Suprapubic skin (tissue), 3 donors: ENCODE data around the gene MZF1.

Source experiments
- POLR2A ChIP-seq, 2 donors: fragments of 450-650 bp; IDR thresholded peaks; one replicate each; pipeline ENCODE4 v1.6.1; 2017; ENCODE audit warnings: antibody characterized with exemption in 2 of 2, mild to moderate bottlenecking in 2 of 2, moderate library complexity in 2 of 2
- TF ChIP-seq, protein P1 (sequence below), 2 donors: fragments of 200-600 bp in 1 of 2; fragments of 450-650 bp in 1 of 2; sonication (generic) in 1 of 2; IDR thresholded peaks; one replicate each; pipeline ENCODE4 v1.5.1; 2016 to 2019; ENCODE audit warnings: antibody characterized with exemption in 2 of 2, mild to moderate bottlenecking in 1 of 2, moderate library complexity in 1 of 2

DNA sequence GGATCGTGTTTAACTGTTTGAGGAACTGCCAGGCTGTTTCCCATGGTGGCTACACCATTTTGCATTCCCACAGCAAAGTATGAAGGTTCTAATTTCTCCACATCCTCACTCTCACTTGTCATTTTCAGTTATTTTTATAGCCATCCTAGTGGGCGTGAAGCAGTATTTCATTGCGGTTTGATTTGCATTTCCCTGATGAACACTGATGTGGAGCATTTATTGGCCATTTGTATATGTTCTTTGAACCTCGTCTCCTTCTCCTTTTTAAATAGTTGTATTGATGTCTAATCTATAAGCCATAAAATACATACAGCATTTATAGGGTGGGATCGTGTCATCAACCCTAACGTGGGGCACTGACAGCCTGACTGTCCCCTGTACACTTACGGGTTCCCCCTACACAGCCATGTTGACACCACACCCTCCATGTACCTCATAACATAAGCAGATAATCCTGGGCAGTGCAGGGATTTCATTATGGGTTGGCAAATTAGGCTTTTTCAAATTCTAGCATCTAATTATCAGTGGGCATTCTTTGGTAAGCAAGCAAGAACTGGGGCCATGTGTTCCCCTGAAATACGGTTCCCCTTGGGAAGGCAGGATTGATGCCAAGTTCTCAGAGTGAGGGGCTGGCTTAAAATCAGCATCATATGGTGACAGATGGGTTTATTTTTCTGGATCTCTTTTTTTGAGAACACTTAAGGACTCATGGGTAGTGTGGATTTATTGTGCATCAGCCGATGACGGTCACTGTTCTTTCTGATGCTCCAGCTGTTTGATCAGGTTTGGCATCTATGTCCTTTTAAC lies 41.9 kb downstream of the MZF1 start:
- TF ChIP-seq, protein P1, sequence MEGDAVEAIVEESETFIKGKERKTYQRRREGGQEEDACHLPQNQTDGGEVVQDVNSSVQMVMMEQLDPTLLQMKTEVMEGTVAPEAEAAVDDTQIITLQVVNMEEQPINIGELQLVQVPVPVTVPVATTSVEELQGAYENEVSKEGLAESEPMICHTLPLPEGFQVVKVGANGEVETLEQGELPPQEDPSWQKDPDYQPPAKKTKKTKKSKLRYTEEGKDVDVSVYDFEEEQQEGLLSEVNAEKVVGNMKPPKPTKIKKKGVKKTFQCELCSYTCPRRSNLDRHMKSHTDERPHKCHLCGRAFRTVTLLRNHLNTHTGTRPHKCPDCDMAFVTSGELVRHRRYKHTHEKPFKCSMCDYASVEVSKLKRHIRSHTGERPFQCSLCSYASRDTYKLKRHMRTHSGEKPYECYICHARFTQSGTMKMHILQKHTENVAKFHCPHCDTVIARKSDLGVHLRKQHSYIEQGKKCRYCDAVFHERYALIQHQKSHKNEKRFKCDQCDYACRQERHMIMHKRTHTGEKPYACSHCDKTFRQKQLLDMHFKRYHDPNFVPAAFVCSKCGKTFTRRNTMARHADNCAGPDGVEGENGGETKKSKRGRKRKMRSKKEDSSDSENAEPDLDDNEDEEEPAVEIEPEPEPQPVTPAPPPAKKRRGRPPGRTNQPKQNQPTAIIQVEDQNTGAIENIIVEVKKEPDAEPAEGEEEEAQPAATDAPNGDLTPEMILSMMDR (IDR thresholded peaks at IDR 0.05): no peak
- no peak for TF ChIP-seq POLR2A (IDR thresholded peaks at IDR 0.05)
